Calu3 (cell line): ENCODE results near the gene TBCA. TPM values are rescaled to one million over a fixed set of nuclear protein-coding genes. Genes with fewer than 3 reads are reported as not detected.

Experiments used
- BruUV-seq: library from RNA; stranded (reverse); fragments of 400-500 nt; replicated peaks from 2 replicates; lab custom pipeline; 2021; lab: Mats Ljungman, UMichigan
- CTCF ChIA-PET: fragments of 300-600 bp; sonication (Branson Sonifier 250); formaldehyde crosslinking; loops from one replicate; lab custom pipeline; 2022; ENCODE audit warnings: antibody characterized with exemption; lab: Charles Lee
- DNase-seq: peaks from one replicate; pipeline ENCODE4 v3.0.0; 2022
- H3K27ac Mint-ChIP-seq: one replicate; pipeline ENCODE4 v1.8.0; 2022; ENCODE audit warnings: mixed read lengths; ENCODE audit not compliant: unreplicated experiment
- H3K27me3 Mint-ChIP-seq: one replicate; pipeline ENCODE4 v1.8.0; 2022; ENCODE audit warnings: mixed read lengths; ENCODE audit not compliant: unreplicated experiment
- H3K36me3 Mint-ChIP-seq: one replicate; pipeline ENCODE4 v1.8.0; 2022; ENCODE audit warnings: mild to moderate bottlenecking, moderate library complexity, mixed read lengths; ENCODE audit not compliant: insufficient read depth, unreplicated experiment
- H3K4me1 Mint-ChIP-seq: one replicate; pipeline ENCODE4 v1.8.0; 2022; ENCODE audit warnings: mild to moderate bottlenecking, low read depth, mixed read lengths; ENCODE audit not compliant: unreplicated experiment
- H3K4me3 Mint-ChIP-seq: one replicate; pipeline ENCODE4 v1.8.0; 2022; ENCODE audit warnings: mild to moderate bottlenecking, low read depth, moderate library complexity, mixed read lengths; ENCODE audit not compliant: unreplicated experiment
- H3K9me3 Mint-ChIP-seq: one replicate; pipeline ENCODE4 v1.8.0; 2022; ENCODE audit warnings: low read depth, mixed read lengths; ENCODE audit not compliant: unreplicated experiment
- CTCF ChIP-seq: fragments of 200-600 bp; IDR thresholded peaks from one replicate; pipeline ENCODE4 v1.8.0; 2022; ENCODE audit warnings: antibody characterized with exemption; ENCODE audit not compliant: unreplicated experiment
- intact Hi-C: fragments of 100-400 bp; cut with micrococcal nuclease; formaldehyde crosslinking; loops from one replicate; pipeline ENCODE4 v1.10.0; 2022; ENCODE audit not compliant: unreplicated experiment
- total RNA-seq: library from RNA; stranded (reverse); gene quantifications from 2 replicates; pipeline ENCODE4 v1.2.3, GENCODE V29; 2022

TBCA gene
- total RNA-seq, 1 experiment from 2014 or later, result 310 TPM

- no peak overlapping the region for H3K27ac Mint-ChIP-seq
- TF ChIP-seq CTCF, result no peak
- H3K36me3 Mint-ChIP-seq, result no peaks in the 10 kb centered on the region
- DNase-seq, result no peak
- intact Hi-C loops, result no loop called here
- no peak overlapping the region for H3K4me3 Mint-ChIP-seq
- H3K9me3 Mint-ChIP-seq, result no peaks in the 10 kb centered on the region
- CTCF ChIA-PET, result no interaction called here
- no TSS peak for BruUV-seq
- no peaks in the 10 kb centered on the region for H3K4me1 Mint-ChIP-seq
- H3K27me3 Mint-ChIP-seq, result peaks cover 26% of the 10 kb centered on the region
Measured at GRCh38 chr5:77663090-77663863, 112.9 kb downstream of the TBCA start.

GRCh38 chr5:77662635-77663034, 113.5 kb downstream of the TBCA start:
- no peak overlapping the region for H3K27ac Mint-ChIP-seq
- no peak for TF ChIP-seq CTCF
- CTCF ChIA-PET, result interaction anchor here (0.6 kb wide), 1 partner anchor 746 kb away, joined by 3 read pairs; no protein-coding TSS in a partner anchor
- intact Hi-C loops, result no loop called here
- H3K9me3 Mint-ChIP-seq, result no peaks in the 10 kb centered on the region
- no TSS peak for BruUV-seq
- no peaks in the 10 kb centered on the region for H3K4me1 Mint-ChIP-seq
- no peaks in the 10 kb centered on the region for H3K36me3 Mint-ChIP-seq
- peaks cover 33% of the 10 kb centered on the region for H3K27me3 Mint-ChIP-seq
- no peak for DNase-seq
- H3K4me3 Mint-ChIP-seq, result no peak overlapping the region

GRCh38 chr5:77658662-77659061, 117.5 kb downstream of the TBCA start:
- H3K9me3 Mint-ChIP-seq, result no peaks in the 10 kb centered on the region
- no TSS peak for BruUV-seq
- H3K36me3 Mint-ChIP-seq, result no peaks in the 10 kb centered on the region
- H3K4me1 Mint-ChIP-seq, result no peaks in the 10 kb centered on the region
- intact Hi-C loops, result no loop called here
- CTCF ChIA-PET, result interaction anchor here (1.1 kb wide), 1 partner anchor 11 kb away, joined by 3 read pairs; no protein-coding TSS in a partner anchor
- TF ChIP-seq CTCF, result no peak
- H3K4me3 Mint-ChIP-seq, result no peak overlapping the region
- H3K27me3 Mint-ChIP-seq, result peaks cover 73% of the 10 kb centered on the region
- DNase-seq, result no peak
- no peak overlapping the region for H3K27ac Mint-ChIP-seq

- Mint-ChIP-seq H3K36me3 (no peaks in the 10 kb centered on the region), H3K27me3 (peaks cover 97% of the 10 kb centered on the region), H3K4me1 (no peaks in the 10 kb centered on the region), H3K4me3 (no peak overlapping the region), H3K9me3 (no peaks in the 10 kb centered on the region), H3K27ac (no peak overlapping the region)
- DNase-seq, result no peak
- no peak for TF ChIP-seq CTCF
- CTCF ChIA-PET, result no interaction called here
- intact Hi-C loops, result no loop called here
- BruUV-seq, result no TSS peak
Measured at GRCh38 chr5:77651343-77651742, 124.8 kb downstream of the TBCA start.
